Measurements from ENCODE around the gene NUDCD3.

NUDCD3 gene

DNA sequence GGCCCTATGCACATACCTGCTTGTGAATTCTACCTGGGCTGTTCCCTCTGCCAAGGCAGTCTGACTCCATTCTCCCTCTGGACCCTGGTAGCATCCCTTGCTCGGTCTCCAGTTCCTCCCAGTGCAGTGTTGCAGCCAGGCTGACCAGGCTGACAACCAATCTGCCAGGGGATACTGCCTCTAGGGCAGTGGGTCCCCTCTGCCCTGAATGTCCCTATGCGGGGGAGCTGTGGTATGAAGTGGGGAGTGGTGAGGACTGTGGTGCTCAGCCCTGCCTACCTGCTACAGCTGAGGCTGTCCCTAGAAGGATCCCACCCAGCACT lies 117.1 kb downstream of the NUDCD3 start (continued):
- no peak for TF ChIP-seq PPARA (CRISPR knock-in tag; IDR thresholded peaks at IDR 0.05; ENCODE audit: borderline replicate concordance)

DNA sequence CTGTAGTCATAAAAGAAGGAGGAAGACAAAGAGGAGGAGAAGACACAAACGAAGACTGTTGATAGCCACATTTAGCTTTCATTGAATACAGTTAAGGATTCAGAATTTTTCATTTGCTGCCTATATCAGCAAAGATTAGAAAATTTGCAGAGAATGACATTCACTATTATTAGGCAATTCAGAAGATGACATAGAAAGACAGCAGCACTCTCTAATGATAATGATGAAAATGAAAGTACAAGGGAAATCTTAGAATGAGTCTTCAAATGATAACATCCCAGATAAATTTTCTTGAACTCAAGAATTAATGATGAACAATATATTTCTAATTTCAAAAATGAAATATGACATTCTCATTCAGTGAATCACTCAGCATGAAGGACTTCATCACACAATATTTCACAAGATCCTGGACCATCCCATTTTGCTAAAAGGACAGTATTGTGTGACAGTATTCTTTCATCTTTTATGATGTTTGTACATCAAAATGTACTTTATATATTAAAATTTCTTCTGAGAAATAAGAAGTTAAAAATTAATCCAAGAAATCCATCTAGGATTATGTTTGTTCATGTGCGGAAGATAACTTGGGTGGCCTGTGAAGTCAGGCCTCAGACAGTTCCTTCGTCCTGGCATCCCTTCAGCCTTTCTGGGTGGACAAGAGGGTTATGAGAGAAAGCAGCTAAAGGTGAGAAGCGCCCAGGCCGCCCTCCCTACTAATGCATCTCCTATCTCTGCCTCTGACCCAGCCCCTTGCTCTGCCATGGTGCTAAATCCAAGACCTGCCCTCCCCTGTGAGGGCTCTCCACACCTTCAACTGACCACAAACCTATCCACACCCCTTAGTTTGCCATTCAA lies 117.7 kb downstream of the NUDCD3 start:
- no peak for ATAC-seq
- no peak for TF ChIP-seq OSR1 (CRISPR knock-in tag; IDR thresholded peaks at IDR 0.05)

DNA sequence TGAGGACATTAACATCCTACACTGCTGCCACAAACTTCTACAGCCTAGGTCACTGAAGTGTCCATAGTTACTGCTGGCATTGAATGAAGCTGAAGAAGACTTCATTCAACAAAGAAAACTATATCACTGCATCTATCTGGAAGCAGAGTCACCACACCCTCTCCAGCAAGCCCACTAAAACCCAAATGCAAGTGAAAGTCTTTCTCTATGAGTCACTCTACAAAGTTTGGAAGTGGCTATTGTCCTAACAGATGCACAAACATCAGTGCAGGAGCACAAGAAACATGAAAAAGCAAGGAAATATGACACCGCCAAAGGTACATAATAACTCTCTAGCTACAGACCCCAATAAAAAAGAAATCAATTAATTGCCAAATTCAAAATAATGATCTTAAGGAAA lies 121.6 kb downstream of the NUDCD3 start:
- ATAC-seq: no peak
- TF ChIP-seq TCF4 (CRISPR knock-in tag; IDR thresholded peaks at IDR 0.05; ENCODE audit: borderline replicate concordance): no peak
- TF ChIP-seq CSDC2 (CRISPR knock-in tag; IDR thresholded peaks at IDR 0.05): no peak
- TF ChIP-seq ESRRG (CRISPR knock-in tag; IDR thresholded peaks at IDR 0.05): no peak
- TF ChIP-seq, protein P1, sequence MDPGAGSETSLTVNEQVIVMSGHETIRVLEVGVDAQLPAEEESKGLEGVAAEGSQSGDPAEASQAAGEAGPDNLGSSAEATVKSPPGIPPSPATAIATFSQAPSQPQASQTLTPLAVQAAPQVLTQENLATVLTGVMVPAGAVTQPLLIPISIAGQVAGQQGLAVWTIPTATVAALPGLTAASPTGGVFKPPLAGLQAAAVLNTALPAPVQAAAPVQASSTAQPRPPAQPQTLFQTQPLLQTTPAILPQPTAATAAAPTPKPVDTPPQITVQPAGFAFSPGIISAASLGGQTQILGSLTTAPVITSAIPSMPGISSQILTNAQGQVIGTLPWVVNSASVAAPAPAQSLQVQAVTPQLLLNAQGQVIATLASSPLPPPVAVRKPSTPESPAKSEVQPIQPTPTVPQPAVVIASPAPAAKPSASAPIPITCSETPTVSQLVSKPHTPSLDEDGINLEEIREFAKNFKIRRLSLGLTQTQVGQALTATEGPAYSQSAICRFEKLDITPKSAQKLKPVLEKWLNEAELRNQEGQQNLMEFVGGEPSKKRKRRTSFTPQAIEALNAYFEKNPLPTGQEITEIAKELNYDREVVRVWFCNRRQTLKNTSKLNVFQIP (CRISPR knock-in tag; IDR thresholded peaks at IDR 0.05; ENCODE audit: borderline replicate concordance, low read depth): no peak
- TF ChIP-seq, protein P2, sequence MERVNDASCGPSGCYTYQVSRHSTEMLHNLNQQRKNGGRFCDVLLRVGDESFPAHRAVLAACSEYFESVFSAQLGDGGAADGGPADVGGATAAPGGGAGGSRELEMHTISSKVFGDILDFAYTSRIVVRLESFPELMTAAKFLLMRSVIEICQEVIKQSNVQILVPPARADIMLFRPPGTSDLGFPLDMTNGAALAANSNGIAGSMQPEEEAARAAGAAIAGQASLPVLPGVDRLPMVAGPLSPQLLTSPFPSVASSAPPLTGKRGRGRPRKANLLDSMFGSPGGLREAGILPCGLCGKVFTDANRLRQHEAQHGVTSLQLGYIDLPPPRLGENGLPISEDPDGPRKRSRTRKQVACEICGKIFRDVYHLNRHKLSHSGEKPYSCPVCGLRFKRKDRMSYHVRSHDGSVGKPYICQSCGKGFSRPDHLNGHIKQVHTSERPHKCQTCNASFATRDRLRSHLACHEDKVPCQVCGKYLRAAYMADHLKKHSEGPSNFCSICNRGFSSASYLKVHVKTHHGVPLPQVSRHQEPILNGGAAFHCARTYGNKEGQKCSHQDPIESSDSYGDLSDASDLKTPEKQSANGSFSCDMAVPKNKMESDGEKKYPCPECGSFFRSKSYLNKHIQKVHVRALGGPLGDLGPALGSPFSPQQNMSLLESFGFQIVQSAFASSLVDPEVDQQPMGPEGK (CRISPR knock-in tag; IDR thresholded peaks at IDR 0.05; ENCODE audit: borderline replicate concordance): no peak
- no peak for TF ChIP-seq PPARA (CRISPR knock-in tag; IDR thresholded peaks at IDR 0.05; ENCODE audit: borderline replicate concordance)
- TF ChIP-seq GLIS3 (CRISPR knock-in tag; IDR thresholded peaks at IDR 0.05): no peak
- no peak for TF ChIP-seq ISL1 (CRISPR knock-in tag; IDR thresholded peaks at IDR 0.05)
- TF ChIP-seq ZNF70 (CRISPR knock-in tag; IDR thresholded peaks at IDR 0.05): no peak
- TF ChIP-seq, protein P3, sequence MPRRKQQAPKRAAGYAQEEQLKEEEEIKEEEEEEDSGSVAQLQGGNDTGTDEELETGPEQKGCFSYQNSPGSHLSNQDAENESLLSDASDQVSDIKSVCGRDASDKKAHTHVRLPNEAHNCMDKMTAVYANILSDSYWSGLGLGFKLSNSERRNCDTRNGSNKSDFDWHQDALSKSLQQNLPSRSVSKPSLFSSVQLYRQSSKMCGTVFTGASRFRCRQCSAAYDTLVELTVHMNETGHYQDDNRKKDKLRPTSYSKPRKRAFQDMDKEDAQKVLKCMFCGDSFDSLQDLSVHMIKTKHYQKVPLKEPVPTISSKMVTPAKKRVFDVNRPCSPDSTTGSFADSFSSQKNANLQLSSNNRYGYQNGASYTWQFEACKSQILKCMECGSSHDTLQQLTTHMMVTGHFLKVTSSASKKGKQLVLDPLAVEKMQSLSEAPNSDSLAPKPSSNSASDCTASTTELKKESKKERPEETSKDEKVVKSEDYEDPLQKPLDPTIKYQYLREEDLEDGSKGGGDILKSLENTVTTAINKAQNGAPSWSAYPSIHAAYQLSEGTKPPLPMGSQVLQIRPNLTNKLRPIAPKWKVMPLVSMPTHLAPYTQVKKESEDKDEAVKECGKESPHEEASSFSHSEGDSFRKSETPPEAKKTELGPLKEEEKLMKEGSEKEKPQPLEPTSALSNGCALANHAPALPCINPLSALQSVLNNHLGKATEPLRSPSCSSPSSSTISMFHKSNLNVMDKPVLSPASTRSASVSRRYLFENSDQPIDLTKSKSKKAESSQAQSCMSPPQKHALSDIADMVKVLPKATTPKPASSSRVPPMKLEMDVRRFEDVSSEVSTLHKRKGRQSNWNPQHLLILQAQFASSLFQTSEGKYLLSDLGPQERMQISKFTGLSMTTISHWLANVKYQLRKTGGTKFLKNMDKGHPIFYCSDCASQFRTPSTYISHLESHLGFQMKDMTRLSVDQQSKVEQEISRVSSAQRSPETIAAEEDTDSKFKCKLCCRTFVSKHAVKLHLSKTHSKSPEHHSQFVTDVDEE (CRISPR knock-in tag; IDR thresholded peaks at IDR 0.05): no peak
- no peak for TF ChIP-seq ZNF8 (CRISPR knock-in tag; IDR thresholded peaks at IDR 0.05)
- no peak for TF ChIP-seq RARB (CRISPR knock-in tag; IDR thresholded peaks at IDR 0.05)
- no peak for TF ChIP-seq ARNTL (CRISPR knock-in tag; IDR thresholded peaks at IDR 0.05; ENCODE audit: borderline replicate concordance, low read depth)
- TF ChIP-seq TOX (CRISPR knock-in tag; IDR thresholded peaks at IDR 0.05; ENCODE audit: borderline replicate concordance): no peak
- TF ChIP-seq ZNF565 (CRISPR knock-in tag; conservative IDR thresholded peaks at IDR 0.05; ENCODE audit: low read depth): no peak
- no peak for TF ChIP-seq BACH2 (CRISPR knock-in tag; IDR thresholded peaks at IDR 0.05; ENCODE audit: borderline replicate concordance)
- TF ChIP-seq ZC3H10 (CRISPR knock-in tag; IDR thresholded peaks at IDR 0.05): no peak
- TF ChIP-seq ZFP30 (CRISPR knock-in tag; IDR thresholded peaks at IDR 0.05): no peak
- TF ChIP-seq, protein P4, sequence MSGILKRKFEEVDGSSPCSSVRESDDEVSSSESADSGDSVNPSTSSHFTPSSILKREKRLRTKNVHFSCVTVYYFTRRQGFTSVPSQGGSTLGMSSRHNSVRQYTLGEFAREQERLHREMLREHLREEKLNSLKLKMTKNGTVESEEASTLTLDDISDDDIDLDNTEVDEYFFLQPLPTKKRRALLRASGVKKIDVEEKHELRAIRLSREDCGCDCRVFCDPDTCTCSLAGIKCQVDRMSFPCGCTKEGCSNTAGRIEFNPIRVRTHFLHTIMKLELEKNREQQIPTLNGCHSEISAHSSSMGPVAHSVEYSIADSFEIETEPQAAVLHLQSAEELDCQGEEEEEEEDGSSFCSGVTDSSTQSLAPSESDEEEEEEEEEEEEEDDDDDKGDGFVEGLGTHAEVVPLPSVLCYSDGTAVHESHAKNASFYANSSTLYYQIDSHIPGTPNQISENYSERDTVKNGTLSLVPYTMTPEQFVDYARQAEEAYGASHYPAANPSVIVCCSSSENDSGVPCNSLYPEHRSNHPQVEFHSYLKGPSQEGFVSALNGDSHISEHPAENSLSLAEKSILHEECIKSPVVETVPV (CRISPR knock-in tag; IDR thresholded peaks at IDR 0.05): no peak
- TF ChIP-seq, protein P5, sequence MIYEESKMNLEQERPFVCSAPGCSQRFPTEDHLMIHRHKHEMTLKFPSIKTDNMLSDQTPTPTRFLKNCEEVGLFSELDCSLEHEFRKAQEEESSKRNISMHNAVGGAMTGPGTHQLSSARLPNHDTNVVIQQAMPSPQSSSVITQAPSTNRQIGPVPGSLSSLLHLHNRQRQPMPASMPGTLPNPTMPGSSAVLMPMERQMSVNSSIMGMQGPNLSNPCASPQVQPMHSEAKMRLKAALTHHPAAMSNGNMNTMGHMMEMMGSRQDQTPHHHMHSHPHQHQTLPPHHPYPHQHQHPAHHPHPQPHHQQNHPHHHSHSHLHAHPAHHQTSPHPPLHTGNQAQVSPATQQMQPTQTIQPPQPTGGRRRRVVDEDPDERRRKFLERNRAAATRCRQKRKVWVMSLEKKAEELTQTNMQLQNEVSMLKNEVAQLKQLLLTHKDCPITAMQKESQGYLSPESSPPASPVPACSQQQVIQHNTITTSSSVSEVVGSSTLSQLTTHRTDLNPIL (CRISPR knock-in tag; IDR thresholded peaks at IDR 0.05; ENCODE audit: low read depth): no peak

All from SK-N-SH treated with all-trans-retinoic acid at 6 μM for 48 hours (cell line).